ENCODE data around the gene MVK. TPM values are rescaled to one million over a fixed set of nuclear protein-coding genes. Genes with fewer than 3 reads are reported as not detected.

MVK gene
- total and polyA plus RNA-seq, 12 donors, result 10.8 to 194 (median 25.2) TPM

DNA sequence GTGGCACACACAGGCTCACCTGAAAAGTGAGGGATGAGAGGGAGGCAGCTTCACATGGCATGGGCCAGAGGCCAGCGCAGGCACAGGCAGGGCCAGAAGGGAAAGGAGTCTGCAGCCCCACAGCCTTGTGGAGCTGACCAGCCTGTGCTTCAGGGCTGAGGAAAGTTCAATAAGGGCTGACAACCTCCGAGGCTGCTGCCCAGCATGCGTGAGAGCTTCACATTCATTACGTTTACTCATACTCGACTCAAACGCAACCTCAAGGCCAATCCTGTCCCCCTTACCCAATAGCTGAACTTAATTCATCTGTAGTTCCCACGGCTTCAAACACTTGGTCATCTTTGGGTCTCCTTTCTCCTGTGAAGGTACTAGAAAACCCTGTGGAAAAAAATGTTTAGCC lies 5.1 kb upstream of the MVK start:
- no peaks in the 10 kb centered on the region for H3K9me3 ChIP-seq (replicated peaks in 1 of 3)
- no peaks in the 10 kb centered on the region for H3K27me3 ChIP-seq
- 45 to 63% (median 52%) methylated on average over 7 of the region's 7 CpGs for WGBS, 4 donors
- DNase-seq, result peak in 5 of 7 donors; percentile 43 to 84 (median 61)
- H3K4me3 ChIP-seq, result no peak overlapping the region
- H3K27ac ChIP-seq, result peak overlapping the region in 4 of 5 donors; percentile 33 to 82 (median 59)
- peaks cover 5 to 24% of the 10 kb centered on the region in 2 donors for H3K4me1 ChIP-seq (replicated peaks in 1 of 2)
- intact Hi-C loops (cut with DNase I), result no loop called here
- peaks cover 0 to 26% of the 10 kb centered on the region in 2 donors for H3K36me3 ChIP-seq (replicated peaks in 1 of 2)
- TF ChIP-seq, protein P1, sequence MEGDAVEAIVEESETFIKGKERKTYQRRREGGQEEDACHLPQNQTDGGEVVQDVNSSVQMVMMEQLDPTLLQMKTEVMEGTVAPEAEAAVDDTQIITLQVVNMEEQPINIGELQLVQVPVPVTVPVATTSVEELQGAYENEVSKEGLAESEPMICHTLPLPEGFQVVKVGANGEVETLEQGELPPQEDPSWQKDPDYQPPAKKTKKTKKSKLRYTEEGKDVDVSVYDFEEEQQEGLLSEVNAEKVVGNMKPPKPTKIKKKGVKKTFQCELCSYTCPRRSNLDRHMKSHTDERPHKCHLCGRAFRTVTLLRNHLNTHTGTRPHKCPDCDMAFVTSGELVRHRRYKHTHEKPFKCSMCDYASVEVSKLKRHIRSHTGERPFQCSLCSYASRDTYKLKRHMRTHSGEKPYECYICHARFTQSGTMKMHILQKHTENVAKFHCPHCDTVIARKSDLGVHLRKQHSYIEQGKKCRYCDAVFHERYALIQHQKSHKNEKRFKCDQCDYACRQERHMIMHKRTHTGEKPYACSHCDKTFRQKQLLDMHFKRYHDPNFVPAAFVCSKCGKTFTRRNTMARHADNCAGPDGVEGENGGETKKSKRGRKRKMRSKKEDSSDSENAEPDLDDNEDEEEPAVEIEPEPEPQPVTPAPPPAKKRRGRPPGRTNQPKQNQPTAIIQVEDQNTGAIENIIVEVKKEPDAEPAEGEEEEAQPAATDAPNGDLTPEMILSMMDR (IDR thresholded peaks at IDR 0.05), result no peak
- peak in 1 of 2 donors; percentile 36 for TF ChIP-seq POLR2A (IDR thresholded peaks at IDR 0.05)

DNA sequence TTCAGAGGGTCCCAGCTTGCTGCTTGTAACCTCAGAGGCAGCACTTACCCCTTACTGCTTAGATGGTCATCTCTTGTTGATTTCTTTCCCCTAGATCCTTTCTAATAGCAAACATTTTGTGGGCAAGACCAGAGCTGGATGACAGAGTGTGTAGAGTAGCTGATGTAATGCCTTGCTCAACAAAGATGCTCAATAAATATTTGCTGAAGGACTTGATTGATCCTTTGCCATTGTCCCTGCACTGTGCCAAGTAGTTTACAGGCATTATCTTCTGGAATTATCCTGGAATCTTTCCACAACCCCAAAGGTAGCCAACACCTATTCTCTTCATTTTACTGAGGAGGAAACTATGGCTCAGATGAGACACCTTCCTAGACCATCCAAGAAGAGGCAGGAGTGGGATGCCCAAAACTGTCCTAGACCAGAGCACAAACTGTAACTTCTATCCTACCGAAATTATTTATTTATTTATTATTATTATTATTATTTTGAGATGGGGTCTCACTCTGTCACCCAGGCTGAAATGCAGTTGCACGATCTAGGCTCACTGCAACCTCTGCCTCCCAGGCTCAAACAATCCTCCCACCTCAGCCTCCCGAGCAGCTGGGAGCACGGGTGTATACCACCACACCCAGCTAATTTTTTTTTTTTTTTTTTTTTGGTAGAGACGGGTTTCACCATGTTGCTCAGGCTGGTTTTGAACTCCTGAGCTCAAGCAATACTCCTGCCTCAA lies 1.7 kb upstream of the MVK start:
- intact Hi-C loops (cut with DNase I), result no loop called here
- H3K4me3 ChIP-seq, result no peak overlapping the region
- peak overlapping the region in 4 of 5 donors; percentile 27 to 93 (median 80) for H3K27ac ChIP-seq
- DNase-seq, result no peak
- TF ChIP-seq, protein P1 (IDR thresholded peaks at IDR 0.05), result no peak
- TF ChIP-seq POLR2A (IDR thresholded peaks at IDR 0.05), result no peak
- no peaks in the 10 kb centered on the region for H3K27me3 ChIP-seq
- H3K4me1 ChIP-seq (replicated peaks in 1 of 2), result peaks cover 13 to 38% of the 10 kb centered on the region in 2 donors
- 77 to 88% (median 84%) methylated on average over 4 to 5 of the region's 5 CpGs for WGBS, 4 donors
- no peaks in the 10 kb centered on the region for H3K9me3 ChIP-seq (replicated peaks in 1 of 3)
- H3K36me3 ChIP-seq (replicated peaks in 1 of 2), result peaks cover 0 to 20% of the 10 kb centered on the region in 2 donors

DNA sequence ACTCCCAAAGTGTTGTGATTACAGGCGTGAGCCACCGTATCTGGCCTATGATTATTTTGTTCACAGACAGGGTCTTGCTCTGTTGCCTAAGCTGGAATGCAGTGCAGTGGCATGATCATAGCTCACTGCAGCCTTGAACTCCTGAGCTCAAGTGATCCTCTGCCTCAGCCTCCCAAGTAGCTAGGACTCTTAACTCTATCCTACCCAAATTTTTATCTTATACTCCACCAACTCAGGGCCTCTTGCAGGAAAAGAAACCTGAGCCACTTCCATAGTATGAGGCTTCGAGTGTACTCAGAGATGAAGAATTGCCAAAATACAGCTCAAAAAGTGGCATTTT lies 1.1 kb upstream of the MVK start:
- peak overlapping the region; percentile 75 to 93 (median 84) for H3K27ac ChIP-seq
- H3K9me3 ChIP-seq (replicated peaks in 1 of 3), result no peaks in the 10 kb centered on the region
- H3K4me3 ChIP-seq, result peak overlapping the region in 2 of 4 donors; percentile 52 to 89
- H3K36me3 ChIP-seq (replicated peaks in 1 of 2), result peaks cover 0 to 26% of the 10 kb centered on the region in 2 donors
- intact Hi-C loops (cut with DNase I), result no loop called here
- TF ChIP-seq, protein P1 (IDR thresholded peaks at IDR 0.05), result no peak
- TF ChIP-seq POLR2A (IDR thresholded peaks at IDR 0.05), result no peak
- whole genome bisulfite sequencing, 4 donors, result 36 to 48% (median 47%) methylated on average over 3 of the region's 3 CpGs
- peak in 3 of 7 donors; percentile 37 to 59 (median 40) for DNase-seq
- no peaks in the 10 kb centered on the region for H3K27me3 ChIP-seq
- H3K4me1 ChIP-seq (replicated peaks in 1 of 2), result peaks cover 13 to 35% of the 10 kb centered on the region in 2 donors

DNA sequence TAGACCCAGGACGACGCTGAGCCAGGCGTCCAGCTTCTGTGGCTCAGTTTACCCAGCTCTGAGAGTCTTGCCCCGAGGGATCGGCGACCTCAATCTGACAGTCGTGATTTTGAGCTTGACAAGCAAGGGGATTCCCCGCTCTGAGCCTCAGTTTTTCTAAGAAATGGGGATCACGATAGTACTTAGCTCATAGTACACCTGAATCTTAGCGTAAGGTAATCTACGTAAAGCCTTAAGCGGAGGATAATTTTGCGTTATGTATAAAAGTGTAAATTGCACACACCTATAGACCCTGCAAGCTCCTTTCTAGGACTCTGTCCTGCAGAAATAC lies 285 bp downstream of the MVK start:
- peaks cover 0 to 34% of the 10 kb centered on the region in 2 donors for H3K36me3 ChIP-seq (replicated peaks in 1 of 2)
- whole genome bisulfite sequencing, 4 donors, result 0 to 1% (median 0%) methylated on average over 3 to 13 of the region's 13 CpGs
- H3K4me1 ChIP-seq (replicated peaks in 1 of 2), result peaks cover 13 to 22% of the 10 kb centered on the region in 2 donors
- peak overlapping the region; percentile 4 to 89 (median 32) for H3K4me3 ChIP-seq
- no peaks in the 10 kb centered on the region for H3K27me3 ChIP-seq
- H3K9me3 ChIP-seq (replicated peaks in 1 of 3), result no peaks in the 10 kb centered on the region
- peak overlapping the region in 3 of 5 donors; percentile 50 to 86 (median 56) for H3K27ac ChIP-seq
- DNase-seq, result no peak
- TF ChIP-seq, protein P1 (IDR thresholded peaks at IDR 0.05), result no peak
- TF ChIP-seq POLR2A (IDR thresholded peaks at IDR 0.05), result peak in 1 of 2 donors; percentile 49
- intact Hi-C loops (cut with DNase I), result no loop called here

All from adrenal gland (tissue), 12 donors.